Esophagus muscularis mucosa (tissue), 4 donors: ENCODE results near the gene NDST4.
"Not testable (repeated sequence)": the region's sequence is repeated elsewhere in the genome, so short reads cannot be mapped to it uniquely, and the experiment has no call there.

Experiments
- CTCF ChIP-seq, 3 experiments: fragments of 200-600 bp in 2 of 3; fragments of 450-650 bp in 1 of 3; sonication (generic) in 2 of 3; IDR thresholded peaks; one replicate each; pipeline ENCODE4 v1.5.1; 2017 to 2019; ENCODE audit warnings: antibody characterized with exemption in 3 of 3, mild to moderate bottlenecking in 2 of 3, moderate library complexity in 1 of 3
- EP300 ChIP-seq: sonication (generic); formaldehyde crosslinking; IDR thresholded peaks from one replicate; pipeline ENCODE4 v1.6.1; 2017; ENCODE audit warnings: antibody characterized with exemption
- POLR2A ChIP-seq: fragments of 450-650 bp; IDR thresholded peaks from one replicate; pipeline ENCODE4 v1.6.1; 2017; ENCODE audit warnings: antibody characterized with exemption, moderate library complexity, mild to moderate bottlenecking, low read depth
- POLR2AphosphoS5 ChIP-seq, 2 donors: sonication (generic); formaldehyde crosslinking; IDR thresholded peaks; one replicate each; pipeline ENCODE4 v1.6.1; 2017; ENCODE audit warnings: antibody characterized with exemption in 2 of 2

- TF ChIP-seq CTCF (IDR thresholded peaks at IDR 0.05); POLR2AphosphoS5 (IDR thresholded peaks at IDR 0.05); EP300; POLR2A: not testable (repeated sequence)
These were observed 133.0 kb downstream of the NDST4 start for GRCh38 chr4:114980399-114980798.
